ENCODE measurements around the gene ETV5. TPM values are rescaled to one million over a fixed set of nuclear protein-coding genes. Genes with fewer than 3 reads are reported as not detected.

Gene ETV5
- total RNA-seq, 6 experiments from 2014 or later = 4.5 to 15.4 (median 8.2) TPM

- H3K27me3 ChIP-seq = no peaks in the 10 kb centered on the region
- ATAC-seq (no peak), DNase-seq (no peak)
- intact Hi-C loops (cut with DNase I) = no loop called here
- no peaks in the 10 kb centered on the region for H3K4me1 ChIP-seq
- no peak overlapping the region for H3K4me3 ChIP-seq
- no peak for TF ChIP-seq POLR2A (IDR thresholded peaks at IDR 0.05)
- no peak for TF ChIP-seq CTCF (IDR thresholded peaks at IDR 0.05)
- H3K9me3 ChIP-seq = no peaks in the 10 kb centered on the region
- no CpG with 5 or more reads among the region's 2 CpGs for WGBS (ENCODE audit: insufficient coverage, low coverage, low lambda C conversion rate, missing lambda C conversion rate)
- H3K36me3 ChIP-seq = no peaks in the 10 kb centered on the region
- H3K27ac ChIP-seq = no peak overlapping the region
Measured at GRCh38 chr3:186075489-186075888, 33.4 kb downstream of the ETV5 start.

GRCh38 chr3:186073641-186074040 is 35.2 kb downstream of the ETV5 start:
- no peak overlapping the region for H3K27ac ChIP-seq
- no peaks in the 10 kb centered on the region for H3K9me3 ChIP-seq
- H3K27me3 ChIP-seq = no peaks in the 10 kb centered on the region
- H3K4me3 ChIP-seq = no peak overlapping the region
- TF ChIP-seq POLR2A (IDR thresholded peaks at IDR 0.05) = no peak
- no peak for TF ChIP-seq CTCF (IDR thresholded peaks at IDR 0.05)
- no peaks in the 10 kb centered on the region for H3K4me1 ChIP-seq
- no peaks in the 10 kb centered on the region for H3K36me3 ChIP-seq
- intact Hi-C loops (cut with DNase I) = no loop called here
- DNase-seq (no peak), ATAC-seq (no peak)

GRCh38 chr3:186070996-186071395 is 37.9 kb downstream of the ETV5 start:
- WGBS (ENCODE audit: insufficient coverage, low coverage, low lambda C conversion rate, missing lambda C conversion rate) = 60% methylated on average over 9 of the region's 9 CpGs
- ATAC-seq (no peak), DNase-seq (no peak)
- intact Hi-C loops (cut with DNase I) = no loop called here
- TF ChIP-seq CTCF (IDR thresholded peaks at IDR 0.05) = no peak
- TF ChIP-seq POLR2A (IDR thresholded peaks at IDR 0.05) = no peak
- no peaks in the 10 kb centered on the region for H3K4me1 ChIP-seq
- no peaks in the 10 kb centered on the region for H3K9me3 ChIP-seq
- H3K27me3 ChIP-seq = no peaks in the 10 kb centered on the region
- H3K4me3 ChIP-seq = no peak overlapping the region
- H3K36me3 ChIP-seq = no peaks in the 10 kb centered on the region
- H3K27ac ChIP-seq = no peak overlapping the region

GRCh38 chr3:186070550-186070949 is 38.3 kb downstream of the ETV5 start:
- H3K4me1 ChIP-seq = no peaks in the 10 kb centered on the region
- ATAC-seq (no peak), DNase-seq (no peak)
- TF ChIP-seq CTCF (IDR thresholded peaks at IDR 0.05) (no peak), POLR2A (IDR thresholded peaks at IDR 0.05) (no peak)
- H3K4me3 ChIP-seq = no peak overlapping the region
- no peaks in the 10 kb centered on the region for H3K36me3 ChIP-seq
- intact Hi-C loops (cut with DNase I) = no loop called here
- no peaks in the 10 kb centered on the region for H3K27me3 ChIP-seq
- H3K27ac ChIP-seq = no peak overlapping the region
- H3K9me3 ChIP-seq = no peaks in the 10 kb centered on the region
- 50% methylated on average over 1 of the region's 1 CpG for WGBS (ENCODE audit: insufficient coverage, low coverage, low lambda C conversion rate, missing lambda C conversion rate)

- ATAC-seq = no peak
- Histone ChIP-seq H3K27ac (no peak overlapping the region), H3K36me3 (no peaks in the 10 kb centered on the region), H3K27me3 (no peaks in the 10 kb centered on the region), H3K4me1 (no peaks in the 10 kb centered on the region), H3K4me3 (no peak overlapping the region), H3K9me3 (no peaks in the 10 kb centered on the region)
- 83% methylated on average over 5 of the region's 9 CpGs for WGBS (ENCODE audit: insufficient coverage, low coverage, low lambda C conversion rate, missing lambda C conversion rate)
- TF ChIP-seq CTCF (IDR thresholded peaks at IDR 0.05) = no peak
- no peak for TF ChIP-seq POLR2A (IDR thresholded peaks at IDR 0.05)
- DNase-seq = no peak
- intact Hi-C loops (cut with DNase I) = no loop called here
Measured at GRCh38 chr3:186070133-186070532, 38.8 kb downstream of the ETV5 start.

All from right lobe of liver (tissue), 6 donors.